ENCODE data around the gene MED12L. TPM values are rescaled to one million over a fixed set of nuclear protein-coding genes. Genes with fewer than 3 reads are reported as not detected.

MED12L gene
- total RNA-seq, 1 experiment from 2014 or later, result 14.9 TPM

DNA sequence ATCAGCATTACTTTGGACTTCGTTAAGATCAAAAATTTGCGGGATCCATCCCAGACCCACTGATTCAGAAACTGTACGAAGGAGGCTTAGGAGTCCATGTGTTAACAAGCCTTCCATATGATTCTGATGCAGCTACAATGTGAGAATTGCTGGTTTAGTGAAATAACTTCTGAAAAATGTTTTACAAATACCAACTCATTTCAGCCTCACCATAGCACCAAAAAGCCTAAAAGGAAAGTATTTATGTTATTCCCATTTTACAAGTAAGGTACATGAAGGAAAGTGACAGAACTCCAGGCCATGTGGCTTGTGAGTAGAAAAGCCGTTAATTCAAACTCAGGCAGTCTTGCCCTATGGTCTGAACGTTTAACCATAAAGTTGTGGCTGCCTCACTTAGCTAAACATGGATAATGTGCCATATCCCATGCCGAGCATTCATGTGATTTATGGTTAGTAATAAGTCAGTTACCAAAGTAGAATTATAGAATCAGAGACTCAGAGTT is 376.9 kb downstream of the MED12L start:
- H4K20me1 ChIP-seq (ENCODE audit: control insufficient read depth, insufficient read depth, insufficient read length), result no peaks in the 10 kb centered on the region
- Mint-ChIP-seq H3K27me3 (ENCODE audit: low read depth) (peaks cover 8% of the 10 kb centered on the region), H3K4me3 (no peak overlapping the region), H3K27ac (no peak overlapping the region), H3K36me3 (ENCODE audit: insufficient read depth in 1 of 3, low read depth in 3 of 3) (no peaks in the 10 kb centered on the region), H3K4me1 (peaks cover 3 to 4% of the 10 kb centered on the region in 2 experiments; a peak in 3 of 4 replicates), H3K9me3 (no peaks in the 10 kb centered on the region; a peak in 1 of 5 replicates)
- peaks cover 7% of the 10 kb centered on the region for H3K23me2 ChIP-seq (ENCODE audit: insufficient read length, low read depth, low read length, poor library complexity, severe bottlenecking)
- H2BK20ac ChIP-seq (ENCODE audit: low read depth, low read length, poor library complexity, severe bottlenecking), result no peak overlapping the region
- no peak for DNase-seq
- no peaks in the 10 kb centered on the region for H3K4me1 ChIP-seq (ENCODE audit: insufficient read depth, low read length)
- no peak overlapping the region for H3K56ac ChIP-seq (ENCODE audit: insufficient read length, low read depth, low read length)
- no peak overlapping the region for H2BK120ac ChIP-seq (ENCODE audit: low read depth, low read length, poor library complexity, severe bottlenecking)
- H2BK15ac ChIP-seq (ENCODE audit: low read depth, low read length), result no peak overlapping the region
- no peak overlapping the region for H3K23ac ChIP-seq (ENCODE audit: insufficient read length, low read depth, low read length)
- H3K14ac ChIP-seq (ENCODE audit: insufficient read depth, low read length), result no peak overlapping the region
- no peak overlapping the region for H4K91ac ChIP-seq (ENCODE audit: insufficient read length, low read depth, low read length)
- no peak overlapping the region for H4K8ac ChIP-seq (replicated peaks; ENCODE audit: insufficient read length, low read depth, low read length)
- no peaks in the 10 kb centered on the region for H3K27me3 ChIP-seq (ENCODE audit: insufficient read depth, low read length)
- H3K18ac ChIP-seq (ENCODE audit: insufficient read length, low read depth, low read length), result no peak overlapping the region
- no peak overlapping the region for H2BK5ac ChIP-seq (ENCODE audit: insufficient read length, low read length)
- H3T11ph ChIP-seq (ENCODE audit: low read length), result no peak overlapping the region
- H3K27ac ChIP-seq (ENCODE audit: insufficient read length, low read depth, low read length), result no peak overlapping the region
- H2AK5ac ChIP-seq (ENCODE audit: insufficient read length, low read length), result no peak overlapping the region
- H2BK12ac ChIP-seq (ENCODE audit: insufficient read length, low read depth, low read length), result no peak overlapping the region
- H4K5ac ChIP-seq (ENCODE audit: insufficient read length, low read depth, low read length), result no peak overlapping the region
- no CpG with 5 or more reads among the region's 6 CpGs for WGBS (ENCODE audit: extremely low coverage, insufficient read length, low lambda C conversion rate)
- H3K79me2 ChIP-seq (ENCODE audit: insufficient read depth, low read length), result no peaks in the 10 kb centered on the region
- no peak overlapping the region for H3K9ac ChIP-seq (ENCODE audit: extremely low read depth, insufficient read length, low read length)
- H3K4me2 ChIP-seq (ENCODE audit: insufficient read depth, insufficient read length, low read length), result no peak overlapping the region
- H3K9me3 ChIP-seq (ENCODE audit: control insufficient read depth, low read depth, low read length), result no peaks in the 10 kb centered on the region
- no peak for TF ChIP-seq CTCF (conservative IDR thresholded peaks at IDR 0.05)
- no peak overlapping the region for H2AFZ ChIP-seq (ENCODE audit: low read length)
- H3K4ac ChIP-seq (ENCODE audit: low read depth, low read length), result no peak overlapping the region
- H3K79me1 ChIP-seq (ENCODE audit: insufficient read depth, low read depth, low read length, poor library complexity, severe bottlenecking), result no peaks in the 10 kb centered on the region

Data from H9 (cell line).